Astrocyte of the hippocampus (primary cell): ENCODE data around the gene GALNT16.
"Not testable (repeated sequence)": the region's sequence is repeated elsewhere in the genome, so short reads cannot be mapped to it uniquely, and the experiment has no call there.

Experiments used
- DNase-seq: peaks from one replicate; pipeline ENCODE4 v3.0.0; 2011; ENCODE audit warnings: low read depth, low spot score

Gene GALNT16

DNA sequence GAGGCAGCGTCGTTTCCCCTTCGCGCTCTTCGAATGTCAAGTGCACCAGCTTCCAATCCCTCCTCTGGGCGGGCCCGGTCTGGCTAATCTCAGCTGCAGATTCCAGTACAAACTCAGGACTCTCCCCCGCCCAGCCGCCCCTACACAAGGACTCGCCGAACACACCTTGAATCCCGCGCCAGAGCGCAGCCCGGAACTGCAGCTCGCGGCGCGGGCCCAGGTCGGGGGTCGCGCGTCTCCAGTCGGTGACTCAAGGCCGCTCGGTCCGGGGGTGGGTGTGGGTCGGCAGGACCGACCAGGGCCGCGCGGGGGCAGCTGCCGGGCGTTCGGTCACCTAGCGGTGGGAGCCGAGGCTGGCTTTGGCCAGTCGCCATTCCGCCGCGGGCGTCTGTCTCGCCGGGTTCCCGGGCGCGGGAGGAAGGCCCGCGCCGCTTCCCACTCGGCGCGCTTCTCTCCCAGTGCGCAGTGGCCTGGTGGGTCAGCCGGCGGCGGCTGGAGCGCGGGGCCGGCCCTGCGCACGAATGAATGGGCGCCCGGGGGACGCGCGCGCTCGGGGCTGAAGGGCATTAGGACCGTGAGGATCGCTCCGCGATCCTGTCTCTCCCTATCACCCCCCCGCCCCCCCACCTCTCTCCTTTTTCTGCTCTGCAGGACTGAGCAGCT is at the start of gene GALNT16:
GALNT16 (plus strand) TSS at position 632 of the 663 bp plus-strand sequence. CDS start 133 bp downstream, outside the sequence.
- peak; percentile 71 for DNase-seq

GRCh38 chr14:69214393-69214792 is 45.6 kb upstream of the GALNT16 start:
- no peak for DNase-seq

DNA sequence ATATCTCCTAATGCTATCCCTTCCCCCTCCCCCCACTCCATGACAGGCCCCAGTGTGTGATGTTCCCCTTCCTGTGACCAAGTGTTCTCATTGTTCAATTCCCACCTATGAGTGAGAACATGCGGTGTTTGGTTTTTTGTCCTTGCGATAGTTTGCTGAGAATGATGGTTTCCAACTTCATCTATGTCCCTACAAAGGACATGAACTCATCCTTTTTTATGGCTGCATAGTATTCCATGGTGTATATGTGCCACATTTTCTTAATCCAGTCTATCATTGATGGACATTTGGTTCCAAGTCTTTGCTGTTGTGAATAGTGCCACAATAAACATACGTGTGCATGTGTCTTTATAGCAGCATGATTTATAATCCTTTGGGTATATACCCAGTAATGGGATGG is 42.3 kb upstream of the GALNT16 start:
- not testable (repeated sequence) for DNase-seq

DNA sequence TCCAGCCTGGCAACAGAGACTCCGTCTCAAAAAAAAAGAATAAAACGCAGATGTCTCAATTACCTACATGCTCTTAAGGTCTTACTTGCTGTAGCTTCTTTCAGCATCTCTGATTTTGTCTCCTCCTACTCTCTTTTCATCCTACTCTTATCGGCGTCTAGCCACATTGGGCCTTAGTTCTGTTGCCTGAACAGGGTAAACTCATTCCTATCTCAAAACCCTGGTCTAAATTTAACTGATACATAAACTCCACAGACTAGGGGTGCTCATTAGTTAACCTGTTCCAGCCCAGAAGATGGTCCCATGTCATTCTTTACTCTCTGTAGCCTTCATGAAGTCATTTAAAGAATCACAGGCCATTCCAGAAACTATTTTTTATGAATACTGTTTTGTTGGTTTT is 35.0 kb upstream of the GALNT16 start:
- DNase-seq: no peak

DNA sequence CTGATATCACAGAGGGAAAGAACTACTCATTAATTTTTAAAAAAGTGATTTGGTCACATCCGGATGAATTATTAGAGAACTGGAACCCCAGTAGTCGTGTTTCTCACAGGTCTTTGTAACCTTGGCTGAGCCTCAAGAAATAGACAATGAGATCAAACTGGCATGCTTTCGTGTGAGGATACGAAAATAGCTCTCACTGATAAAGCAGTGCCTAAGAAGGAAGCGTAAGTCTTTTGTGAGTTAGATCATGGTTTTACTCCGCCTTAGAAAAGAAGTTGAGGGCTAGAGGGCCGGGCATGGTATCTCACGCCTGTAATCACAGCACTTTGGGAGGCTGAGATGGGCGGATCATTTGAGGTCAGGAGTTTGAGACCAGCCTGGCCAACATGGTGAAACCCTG is 33.8 kb upstream of the GALNT16 start:
- DNase-seq: peak; percentile 16

- peak; percentile 32 for DNase-seq
These were observed 33.2 kb upstream of the GALNT16 start for GRCh38 chr14:69226736-69227135.

DNA sequence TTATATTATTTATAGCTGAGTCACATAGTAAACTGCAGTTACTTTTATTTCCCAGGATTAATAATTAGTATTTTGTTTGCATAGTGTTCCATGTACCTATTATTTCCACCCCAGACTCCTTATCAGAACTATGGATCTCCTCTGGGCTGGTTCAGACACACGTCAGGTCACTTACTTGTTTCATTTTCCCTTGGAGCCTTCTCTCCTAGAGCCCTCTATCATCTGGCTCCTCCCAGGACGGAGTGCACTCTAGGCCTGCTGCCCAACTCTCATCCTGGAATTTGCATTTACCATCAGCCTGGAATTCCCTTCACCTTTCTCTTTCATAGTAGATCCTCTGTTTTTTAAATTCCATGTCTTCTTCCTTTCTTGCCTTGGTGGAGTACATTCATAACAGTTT is 28.5 kb upstream of the GALNT16 start:
- DNase-seq: no peak

- DNase-seq: no peak
These were observed 27.6 kb upstream of the GALNT16 start for GRCh38 chr14:69232388-69232787.

GRCh38 chr14:69234106-69234505 is 25.9 kb upstream of the GALNT16 start:
- no peak for DNase-seq

DNA sequence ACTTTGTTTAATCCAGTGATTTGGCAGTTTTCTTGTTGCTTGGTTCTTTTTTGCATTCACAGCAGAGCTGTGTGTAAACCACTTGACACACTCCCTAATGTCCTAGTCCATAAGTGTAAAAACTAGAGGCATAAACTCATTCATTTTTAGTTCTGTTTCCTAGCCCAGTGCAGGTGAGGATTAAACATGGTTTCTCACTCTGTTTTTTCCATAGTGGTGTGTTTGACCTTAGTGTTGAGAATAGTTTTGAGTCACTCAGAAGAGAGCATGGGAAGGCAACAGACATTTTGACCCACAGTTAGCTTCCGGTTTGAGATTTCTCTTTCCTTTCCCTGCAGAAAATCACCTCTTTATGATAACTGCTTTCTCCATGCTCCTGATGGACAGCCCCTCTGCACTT is 24.2 kb upstream of the GALNT16 start:
- no peak for DNase-seq

- no peak for DNase-seq
These were observed 22.8 kb upstream of the GALNT16 start for GRCh38 chr14:69237142-69237541.

DNA sequence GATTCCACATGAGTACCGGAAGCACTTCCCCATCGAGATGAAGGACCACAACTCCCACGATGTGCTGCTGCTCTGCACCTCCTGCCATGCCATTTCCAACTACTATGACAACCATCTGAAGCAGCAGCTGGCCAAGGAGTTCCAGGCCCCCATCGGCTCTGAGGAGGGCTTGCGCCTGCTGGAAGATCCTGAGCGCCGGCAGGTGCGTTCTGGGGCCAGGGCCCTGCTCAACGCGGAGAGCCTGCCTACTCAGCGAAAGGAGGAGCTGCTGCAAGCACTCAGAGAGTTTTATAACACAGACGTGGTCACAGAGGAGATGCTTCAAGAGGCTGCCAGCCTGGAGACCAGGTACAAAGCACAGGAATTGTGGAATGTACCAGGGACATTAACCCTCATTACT is 22.4 kb upstream of the GALNT16 start:
- no peak for DNase-seq

- DNase-seq: no peak
These were observed 21.1 kb upstream of the GALNT16 start for GRCh38 chr14:69238883-69239282.

DNA sequence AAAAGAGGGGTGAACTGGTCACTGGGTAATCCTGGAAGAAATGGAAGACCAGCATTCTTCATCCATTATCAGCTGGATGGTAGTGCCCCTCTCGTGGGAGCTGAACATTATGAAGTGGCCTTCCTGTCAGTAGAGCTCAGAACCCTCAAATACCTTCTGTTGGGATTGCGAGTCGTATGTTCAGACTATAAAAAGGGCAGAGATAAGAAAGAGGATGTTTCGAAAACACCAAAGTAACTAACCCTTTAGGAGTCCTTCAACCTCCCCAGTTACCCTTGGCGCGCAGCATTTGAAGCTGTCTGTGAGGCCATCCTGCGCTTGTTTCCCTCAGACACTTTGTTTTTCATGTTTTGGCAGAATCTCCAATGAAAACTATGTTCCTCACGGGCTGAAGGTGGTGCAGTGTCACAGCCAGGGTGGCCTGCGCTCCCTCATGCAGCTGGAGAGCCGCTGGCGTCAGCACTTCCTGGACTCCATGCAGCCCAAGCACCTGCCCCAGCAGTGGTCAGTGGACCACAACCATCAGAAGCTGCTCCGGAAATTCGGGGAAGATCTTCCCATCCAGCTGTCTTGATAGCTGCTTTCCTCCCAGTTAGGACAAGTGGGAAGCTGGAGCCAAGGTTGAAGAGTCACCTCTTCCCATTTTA is 19.3 kb upstream of the GALNT16 start:
- no peak for DNase-seq

- no peak for DNase-seq
These were observed 18.4 kb upstream of the GALNT16 start for GRCh38 chr14:69241577-69241976.

- peak; percentile 82 for DNase-seq
These were observed 17.4 kb upstream of the GALNT16 start for GRCh38 chr14:69242311-69243224.

DNA sequence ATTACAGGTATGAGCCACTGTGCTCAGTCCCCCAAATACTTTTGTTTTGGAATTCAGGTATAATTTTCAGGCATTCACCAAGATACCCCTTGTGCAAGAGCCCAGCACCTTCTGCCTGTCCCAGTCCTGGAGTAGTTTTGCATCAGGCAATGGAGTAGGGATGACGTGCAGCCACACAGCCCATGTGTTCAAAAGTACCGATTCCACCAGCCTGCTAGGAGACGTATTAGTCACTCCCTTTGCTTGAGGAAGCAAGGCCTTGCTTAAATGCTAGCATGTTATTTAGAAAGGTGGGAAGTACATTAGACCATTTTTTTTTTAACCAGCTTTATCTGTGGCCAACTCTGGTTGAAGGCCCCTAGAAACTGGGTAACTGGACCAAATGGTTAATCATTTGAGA is 15.0 kb upstream of the GALNT16 start:
- no peak for DNase-seq

- DNase-seq: no peak
These were observed 13.6 kb upstream of the GALNT16 start for GRCh38 chr14:69246331-69246730.

GRCh38 chr14:69247676-69248440 is 12.1 kb upstream of the GALNT16 start:
- no peak for DNase-seq

DNA sequence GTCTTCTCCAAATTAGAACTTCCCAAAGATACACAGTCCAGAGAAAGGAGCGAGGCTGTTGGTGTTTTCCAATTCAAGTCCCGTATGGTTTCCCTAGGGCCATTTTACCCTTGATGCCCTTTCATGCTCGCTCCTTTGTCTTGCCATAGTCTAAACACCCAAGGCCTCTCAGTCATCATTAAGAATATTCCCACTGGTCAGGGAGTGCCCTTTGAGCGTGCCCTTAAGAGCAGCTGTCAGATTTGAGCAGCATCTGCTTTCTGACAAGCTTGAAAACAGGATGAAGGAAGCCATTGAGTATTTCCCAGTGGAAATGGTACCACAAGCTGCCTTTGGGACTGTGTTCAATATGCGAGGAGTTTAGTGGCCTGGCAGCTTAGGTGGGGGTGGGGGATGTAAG is 10.4 kb upstream of the GALNT16 start:
- DNase-seq: no peak

DNA sequence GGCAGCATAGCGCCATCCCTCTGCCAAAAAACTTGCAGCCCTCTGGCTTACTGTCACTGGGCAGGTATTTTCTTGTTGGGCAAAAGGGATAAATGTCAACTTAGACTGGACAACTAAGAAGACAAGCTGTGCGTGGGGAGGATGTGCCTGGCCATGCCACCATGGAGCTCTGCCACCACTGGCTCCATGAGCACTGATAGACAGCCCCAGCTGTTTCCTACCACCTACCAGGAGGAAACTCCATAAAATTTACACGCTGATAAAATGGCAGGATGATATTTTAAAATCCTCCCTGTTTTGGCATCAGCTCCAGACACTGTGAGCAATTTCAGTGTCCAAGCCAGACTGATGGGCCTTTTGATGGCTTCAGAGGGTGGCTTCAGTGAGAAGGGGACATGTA is 7.1 kb upstream of the GALNT16 start:
- DNase-seq: no peak

GRCh38 chr14:69259168-69259526 is 811 bp upstream of the GALNT16 start:
- DNase-seq: no peak
